ENCODE data around the gene CFAP299. TPM values are rescaled to one million over a fixed set of nuclear protein-coding genes. Genes with fewer than 3 reads are reported as not detected.

CFAP299 gene
- total and polyA plus RNA-seq, 7 donors = 1.4 TPM; not detected in 6

- DNase-seq = no peak
- TF ChIP-seq POLR2AphosphoS5 (IDR thresholded peaks at IDR 0.05) = no peak
- Histone ChIP-seq H3K4me3 (no peak overlapping the region), H3K27me3 (no peaks in the 10 kb centered on the region), H3K36me3 (no peaks in the 10 kb centered on the region), H3K27ac (no peak overlapping the region), H3K4me1 (no peaks in the 10 kb centered on the region), H3K9me3 (no peaks in the 10 kb centered on the region)
- intact Hi-C loops (cut with DNase I) = no loop called here
- 91 to 95% methylated on average over 1 of the region's 1 CpG for WGBS, 2 donors
These were observed 111.1 kb downstream of the CFAP299 start for GRCh38 chr4:80446664-80447063.

GRCh38 chr4:80447493-80447892 lies 112.0 kb downstream of the CFAP299 start:
- 94 to 98% methylated on average over 9 of the region's 9 CpGs for WGBS, 2 donors
- Histone ChIP-seq H3K9me3 (no peaks in the 10 kb centered on the region), H3K27ac (no peak overlapping the region), H3K4me3 (no peak overlapping the region), H3K27me3 (no peaks in the 10 kb centered on the region), H3K36me3 (no peaks in the 10 kb centered on the region), H3K4me1 (no peaks in the 10 kb centered on the region)
- DNase-seq = no peak
- TF ChIP-seq POLR2AphosphoS5 (IDR thresholded peaks at IDR 0.05) (no peak), POLR2A (IDR thresholded peaks at IDR 0.05) (no peak)
- intact Hi-C loops (cut with DNase I) = no loop called here

GRCh38 chr4:80448056-80448455 lies 112.5 kb downstream of the CFAP299 start:
- WGBS, 2 donors = 87 to 90% methylated on average over 1 of the region's 1 CpG
- Histone ChIP-seq H3K4me1 (no peaks in the 10 kb centered on the region), H3K9me3 (no peaks in the 10 kb centered on the region), H3K36me3 (no peaks in the 10 kb centered on the region), H3K27me3 (no peaks in the 10 kb centered on the region), H3K4me3 (no peak overlapping the region), H3K27ac (no peak overlapping the region)
- intact Hi-C loops (cut with DNase I) = no loop called here
- TF ChIP-seq POLR2A (IDR thresholded peaks at IDR 0.05) (no peak), EP300 (IDR thresholded peaks at IDR 0.05) (no peak), POLR2AphosphoS5 (IDR thresholded peaks at IDR 0.05) (no peak)
- no peak for DNase-seq

GRCh38 chr4:80452055-80452454 lies 116.5 kb downstream of the CFAP299 start:
- Histone ChIP-seq H3K27me3 (no peaks in the 10 kb centered on the region), H3K36me3 (no peaks in the 10 kb centered on the region), H3K9me3 (no peaks in the 10 kb centered on the region), H3K4me1 (no peaks in the 10 kb centered on the region), H3K4me3 (no peak overlapping the region), H3K27ac (no peak overlapping the region)
- TF ChIP-seq POLR2A (IDR thresholded peaks at IDR 0.05) (no peak), POLR2AphosphoS5 (IDR thresholded peaks at IDR 0.05) (no peak), CTCF (IDR thresholded peaks at IDR 0.05) (no peak), EP300 (IDR thresholded peaks at IDR 0.05) (no peak)
- intact Hi-C loops (cut with DNase I) = no loop called here
- DNase-seq = no peak
- 89 to 90% methylated on average over 2 of the region's 2 CpGs for WGBS, 2 donors

- Histone ChIP-seq H3K36me3 (no peaks in the 10 kb centered on the region), H3K4me3 (no peak overlapping the region), H3K9me3 (no peaks in the 10 kb centered on the region), H3K27ac (no peak overlapping the region), H3K4me1 (no peaks in the 10 kb centered on the region), H3K27me3 (no peaks in the 10 kb centered on the region)
- TF ChIP-seq POLR2A (IDR thresholded peaks at IDR 0.05) = no peak
- TF ChIP-seq CTCF (IDR thresholded peaks at IDR 0.05) = no peak
- TF ChIP-seq POLR2AphosphoS5 (IDR thresholded peaks at IDR 0.05) = no peak
- no peak for TF ChIP-seq EP300 (IDR thresholded peaks at IDR 0.05)
- DNase-seq = no peak
- intact Hi-C loops (cut with DNase I) = no loop called here
- 78 to 81% methylated on average over 4 of the region's 4 CpGs for WGBS, 2 donors
These were observed 117.2 kb downstream of the CFAP299 start for GRCh38 chr4:80452768-80453167.

- intact Hi-C loops (cut with DNase I) = no loop called here
- WGBS, 2 donors = 97 to 98% methylated on average over 2 of the region's 2 CpGs
These were observed 118.5 kb downstream of the CFAP299 start for GRCh38 chr4:80454040-80454439.

More at GRCh38 chr4:80454040-80454439, 118.5 kb downstream of the CFAP299 start:
- Histone ChIP-seq H3K27ac (no peak overlapping the region), H3K9me3 (no peaks in the 10 kb centered on the region), H3K27me3 (no peaks in the 10 kb centered on the region), H3K4me1 (no peaks in the 10 kb centered on the region), H3K4me3 (no peak overlapping the region), H3K36me3 (no peaks in the 10 kb centered on the region)
- DNase-seq = no peak
- TF ChIP-seq CTCF (IDR thresholded peaks at IDR 0.05) (no peak), POLR2A (IDR thresholded peaks at IDR 0.05) (no peak), EP300 (IDR thresholded peaks at IDR 0.05) (no peak), POLR2AphosphoS5 (IDR thresholded peaks at IDR 0.05) (no peak)
